GM23338 (cell line): ENCODE data around the gene ZNF549. TPM values are rescaled to one million over a fixed set of nuclear protein-coding genes. Genes with fewer than 3 reads are reported as not detected.
"Not testable (repeated sequence)": the region's sequence is repeated elsewhere in the genome, so short reads cannot be mapped to it uniquely, and the experiment has no call there.

ENCODE experiments used
- ATAC-seq: fragments of 200-7000 bp; cut with Tn5 transposase; 3 replicates; pipeline ENCODE4 v1.9.1; 2020
- DNase-seq: peaks from one replicate; pipeline ENCODE4 v3.0.0-alpha.2; 2015; ENCODE audit warnings: low spot score
- H2AFZ ChIP-seq: fragments of 200-600 bp; sonication (generic); 2 replicates; pipeline ENCODE4 v1.8.0; 2016; ENCODE audit warnings: antibody characterized with exemption, mild to moderate bottlenecking, moderate library complexity
- H3F3A ChIP-seq: fragments of 200-600 bp; sonication (generic); replicated peaks from 2 replicates; pipeline ENCODE4 v1.8.0; 2017; ENCODE audit warnings: antibody characterized with exemption, mixed run types, low read depth
- H3K27ac ChIP-seq: fragments of 200-600 bp; sonication (generic); 2 replicates; pipeline ENCODE4 v1.6.1; 2016; ENCODE audit warnings: low read depth
- H3K27me3 ChIP-seq: fragments of 200-600 bp; sonication (generic); 2 replicates; pipeline ENCODE4 v1.8.0; 2016; ENCODE audit warnings: mild to moderate bottlenecking, mixed run types, moderate library complexity; ENCODE audit not compliant: insufficient read depth
- H3K36me3 ChIP-seq: fragments of 200-600 bp; sonication (generic); 2 replicates; pipeline ENCODE4 v1.8.0; 2016; ENCODE audit warnings: mild to moderate bottlenecking; ENCODE audit not compliant: insufficient read depth
- H3K4me1 ChIP-seq: fragments of 200-600 bp; sonication (generic); 2 replicates; pipeline ENCODE4 v1.8.0; 2016; ENCODE audit warnings: mild to moderate bottlenecking, moderate library complexity; ENCODE audit not compliant: insufficient read depth
- H3K4me2 ChIP-seq: fragments of 200-600 bp; sonication (generic); 2 replicates; pipeline ENCODE4 v1.7.1; 2017; ENCODE audit warnings: mixed run types
- H3K4me3 ChIP-seq: fragments of 200-600 bp; sonication (generic); 2 replicates; pipeline ENCODE4 v1.6.1; 2016; ENCODE audit warnings: mixed run types
- H3K79me2 ChIP-seq: fragments of 200-600 bp; sonication (generic); replicated peaks from 2 replicates; pipeline ENCODE4 v1.8.0; 2017; ENCODE audit warnings: mild to moderate bottlenecking; ENCODE audit not compliant: insufficient read depth
- H3K9me2 ChIP-seq: fragments of 200-600 bp; sonication (generic); 2 replicates; pipeline ENCODE4 v1.8.0; 2017; ENCODE audit not compliant: insufficient read depth
- H4K20me1 ChIP-seq: fragments of 200-600 bp; sonication (generic); replicated peaks from 2 replicates; pipeline ENCODE4 v1.8.0; 2017; ENCODE audit warnings: mild to moderate bottlenecking; ENCODE audit not compliant: insufficient read depth
- H3K27ac Mint-ChIP-seq: 2 replicates; pipeline ENCODE4 v1.8.0; 2020; ENCODE audit warnings: inconsistent platforms, mild to moderate bottlenecking, moderate library complexity, mixed read lengths
- H3K27me3 Mint-ChIP-seq: 3 replicates; pipeline ENCODE4 v1.8.0; 2022; ENCODE audit warnings: low read depth, mild to moderate bottlenecking, moderate library complexity, mixed read lengths, inconsistent platforms; ENCODE audit not compliant: insufficient read depth, poor library complexity
- H3K36me3 Mint-ChIP-seq: 3 replicates; pipeline ENCODE4 v1.8.0; 2021; ENCODE audit warnings: low read depth, mild to moderate bottlenecking, inconsistent platforms, moderate library complexity, mixed read lengths
- H3K4me1 Mint-ChIP-seq: 3 replicates; pipeline ENCODE4 v1.8.0; 2020; ENCODE audit warnings: mild to moderate bottlenecking, inconsistent platforms, mixed read lengths
- H3K4me3 Mint-ChIP-seq: 3 replicates; pipeline ENCODE4 v1.8.0; 2021; ENCODE audit warnings: moderate library complexity, mild to moderate bottlenecking, inconsistent platforms, mixed read lengths
- H3K9me3 Mint-ChIP-seq: 3 replicates; pipeline ENCODE4 v1.8.0; 2020; ENCODE audit warnings: moderate library complexity, mild to moderate bottlenecking, inconsistent platforms, mixed read lengths
- CREB1 ChIP-seq: fragments of 250-450 bp; sonication (Bioruptor Pico); IDR thresholded peaks from 2 replicates; pipeline ENCODE4 v1.5.0; 2020; ENCODE audit warnings: low read depth, mild to moderate bottlenecking, moderate library complexity
- EZH2phosphoT487 ChIP-seq: fragments of 200-600 bp; sonication (generic); IDR thresholded peaks from one replicate; pipeline ENCODE4 v1.8.1; 2018; ENCODE audit warnings: antibody characterized with exemption; ENCODE audit not compliant: unreplicated experiment
- NANOG ChIP-seq: IDR thresholded peaks from 2 replicates; pipeline ENCODE4 v1.6.1; 2016; ENCODE audit warnings: antibody characterized with exemption, borderline replicate concordance
- POLR2AphosphoS5 ChIP-seq: IDR thresholded peaks from 2 replicates; pipeline ENCODE4 v1.6.1; 2016; ENCODE audit warnings: antibody characterized with exemption, low read depth
- long read RNA-seq: library from polyadenylated mRNA; unstranded; transcript quantifications from one replicate; pipeline ENCODE4 v2.0.0, GENCODE V29; 2020; ENCODE audit not compliant: unreplicated experiment
- polyA plus RNA-seq: library from polyadenylated mRNA; unstranded; fragments of >200 nt; fragmentation: Nextera tagmentation; extraction: Ambion mirVana; gene quantifications from 2 replicates; pipeline ENCODE4 v1.2.1, GENCODE V29; 2016
- total RNA-seq: library from RNA; depleted of rRNA; stranded (reverse); fragments of >200 nt; shearing (Covaris generic); gene quantifications from 2 replicates; pipeline ENCODE4 v1.2.3, GENCODE V29; 2014; rRNA removed
- TF ChIP-seq, protein P1 (sequence below): IDR thresholded peaks from 2 replicates; pipeline ENCODE4 v1.6.1; 2016; ENCODE audit warnings: antibody characterized with exemption

Gene ZNF549
- total RNA-seq: 10.2 and 11.6 TPM in 2 replicates
- polyA plus RNA-seq: 3.5 and 4.3 TPM in 2 replicates
- long read RNA-seq, full-length matches to known transcripts: 2 of 3 reads
- long read RNA-seq, partial matches to known transcripts: 0 of 3 reads
- long read RNA-seq, other reads (novel, unspliced or antisense): 1 of 3 reads

DNA sequence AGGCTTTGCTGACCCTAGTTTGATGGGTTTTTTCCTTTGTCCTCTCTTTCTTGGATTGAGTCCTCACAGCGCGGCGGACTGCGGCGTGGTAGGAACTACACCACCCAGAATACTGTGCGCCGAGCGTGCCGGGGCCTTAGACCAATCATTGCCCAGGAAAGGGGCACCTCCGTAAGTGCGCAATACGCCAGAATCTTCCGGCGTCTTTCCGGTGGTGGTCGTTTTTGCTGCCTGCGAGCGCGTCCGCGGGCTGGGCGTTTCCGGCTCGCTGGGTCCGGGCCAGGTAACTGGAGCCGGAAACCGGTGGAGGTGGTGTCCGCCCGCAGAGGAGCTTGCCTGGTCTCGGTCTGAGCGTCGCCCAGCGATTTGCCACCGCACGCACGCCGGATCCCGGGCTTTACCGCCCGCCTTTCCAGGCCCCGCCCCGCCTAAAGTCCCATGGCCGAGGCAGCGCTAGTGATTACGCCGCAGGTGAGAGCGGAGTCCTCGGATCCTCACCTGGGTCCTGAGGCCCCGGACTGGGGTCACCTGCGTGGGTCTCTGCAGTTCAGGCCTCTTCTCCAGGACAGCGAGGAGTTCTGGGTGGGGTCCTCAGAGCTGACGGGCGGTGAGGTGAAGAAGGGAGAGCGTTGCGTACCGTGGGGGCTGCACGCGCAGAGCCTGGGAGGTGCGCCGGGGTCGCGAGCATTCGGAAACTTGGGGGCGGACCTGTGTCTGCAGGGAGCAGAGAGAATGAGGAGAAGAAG lies at the start of gene ZNF549:
Gene ZNF549, plus strand, starts transcription at position 221 of the 746 bp plus-strand sequence. Its CDS starts 218 bp downstream, at position 439.
- Histone ChIP-seq H3F3A (peaks cover 8% of the 10 kb centered on the region; the same call in 1 of the 2 replicates), H3K27ac (peak within 1 kb of the TSS; percentile 96), H3K4me3 (peak within 1 kb of the TSS; percentile 96), H2AFZ (peak within 1 kb of the TSS; percentile 98), H4K20me1 (no peaks in the 10 kb centered on the region; the same call in 1 of the 2 replicates), H3K9me2 (peaks cover 5% of the 10 kb centered on the region; the same call in 1 of the 2 replicates), H3K36me3 (no peaks in the 10 kb centered on the region), H3K4me1 (peaks cover 9% of the 10 kb centered on the region), H3K27me3 (no peaks in the 10 kb centered on the region), H3K79me2 (peaks cover 44% of the 10 kb centered on the region), H3K4me2 (peak within 1 kb of the TSS; percentile 99)
- DNase-seq (peak; percentile 99), ATAC-seq (peak; percentile 98)
- H3K9me3 Mint-ChIP-seq: no peaks in the 10 kb centered on the region; the same call in 1 of the 3 replicates
- H3K36me3 Mint-ChIP-seq: peaks cover 22% of the 10 kb centered on the region
- no peak for TF ChIP-seq EZH2phosphoT487
- peak; percentile 75 for TF ChIP-seq POLR2AphosphoS5
- TF ChIP-seq, protein P1, sequence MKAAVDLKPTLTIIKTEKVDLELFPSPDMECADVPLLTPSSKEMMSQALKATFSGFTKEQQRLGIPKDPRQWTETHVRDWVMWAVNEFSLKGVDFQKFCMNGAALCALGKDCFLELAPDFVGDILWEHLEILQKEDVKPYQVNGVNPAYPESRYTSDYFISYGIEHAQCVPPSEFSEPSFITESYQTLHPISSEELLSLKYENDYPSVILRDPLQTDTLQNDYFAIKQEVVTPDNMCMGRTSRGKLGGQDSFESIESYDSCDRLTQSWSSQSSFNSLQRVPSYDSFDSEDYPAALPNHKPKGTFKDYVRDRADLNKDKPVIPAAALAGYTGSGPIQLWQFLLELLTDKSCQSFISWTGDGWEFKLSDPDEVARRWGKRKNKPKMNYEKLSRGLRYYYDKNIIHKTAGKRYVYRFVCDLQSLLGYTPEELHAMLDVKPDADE: peak; percentile 93
- peak; percentile 86 for TF ChIP-seq CREB1
- no peak for TF ChIP-seq NANOG
- H3K27me3 Mint-ChIP-seq: peaks cover 10% of the 10 kb centered on the region
- peaks cover 6% of the 10 kb centered on the region for H3K4me1 Mint-ChIP-seq
- H3K4me3 Mint-ChIP-seq: peak within 1 kb of the TSS; percentile 93
- peak within 1 kb of the TSS; percentile 92 for H3K27ac Mint-ChIP-seq

DNA sequence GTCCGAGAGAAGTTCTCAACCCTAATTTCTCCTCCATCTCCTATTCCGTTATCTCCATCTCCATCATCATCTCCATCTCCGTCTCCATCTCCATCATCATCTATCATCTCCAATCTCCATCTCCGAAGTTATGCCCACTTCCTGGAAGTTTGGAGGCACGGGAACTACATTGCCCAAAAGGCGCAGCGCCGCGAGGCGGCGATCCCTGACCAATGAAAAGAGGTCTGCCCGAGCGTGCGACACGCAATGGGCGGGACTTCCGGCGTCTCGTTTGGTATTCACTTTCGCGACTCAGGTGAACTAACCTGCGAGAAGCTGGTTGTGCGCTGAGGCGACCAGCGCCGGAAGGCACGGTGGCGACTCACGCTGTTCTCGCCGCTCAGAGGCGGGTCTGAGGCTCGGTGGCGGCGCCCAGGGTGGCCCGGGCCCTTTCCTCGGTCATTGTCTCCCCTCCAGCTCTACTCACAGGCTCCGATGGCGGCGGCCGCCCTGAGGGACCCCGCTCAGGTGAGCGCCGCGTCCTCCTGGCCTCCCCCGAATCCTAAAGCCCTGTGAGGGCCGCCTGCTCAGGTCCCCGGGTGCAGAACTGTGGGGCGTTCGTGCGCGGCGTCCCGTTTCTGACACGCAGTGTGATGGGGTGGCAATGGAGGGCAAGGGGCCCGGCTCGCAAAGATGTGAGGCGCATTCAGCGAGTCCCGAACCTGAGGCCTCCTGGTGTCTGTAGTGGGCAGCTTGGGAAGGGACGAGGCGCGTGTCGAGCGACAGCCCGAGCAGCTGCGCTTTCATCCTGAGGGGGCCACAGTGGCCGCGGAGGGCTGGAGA lies 39.5 kb upstream of the ZNF549 start, which contains the start of gene ZNF419:
Gene ZNF419, plus strand, starts transcription at position 274 of the 822 bp plus-strand sequence. Its CDS starts 201 bp downstream, at position 475.
- H3K27me3 Mint-ChIP-seq, H3K4me1 Mint-ChIP-seq, H3K27me3 ChIP-seq, H3F3A ChIP-seq, H3K36me3 ChIP-seq, H3K9me2 ChIP-seq, H4K20me1 ChIP-seq, H3K4me1 ChIP-seq, H3K79me2 ChIP-seq: not testable (repeated sequence)
- peak within 1 kb of the TSS; percentile 80 for H3K4me3 Mint-ChIP-seq
- Histone ChIP-seq H3K4me3 (peak within 1 kb of the TSS; percentile 88), H3K4me2 (peak within 1 kb of the TSS; percentile 80), H3K27ac (peak within 1 kb of the TSS; percentile 68; the same call in 1 of the 2 replicates), H2AFZ (peak within 1 kb of the TSS; percentile 95)
- H3K27ac Mint-ChIP-seq: peak within 1 kb of the TSS; percentile 20; the same call in 1 of the 2 replicates
- ATAC-seq (peak; percentile 97), DNase-seq (peak; percentile 98)
- H3K36me3 Mint-ChIP-seq: peaks cover 31% of the 10 kb centered on the region
- peaks cover 14% of the 10 kb centered on the region for H3K9me3 Mint-ChIP-seq
- TF ChIP-seq POLR2AphosphoS5: peak; percentile 93
- TF ChIP-seq CREB1: peak; percentile 86
- TF ChIP-seq, protein P1: peak; percentile 94

DNA sequence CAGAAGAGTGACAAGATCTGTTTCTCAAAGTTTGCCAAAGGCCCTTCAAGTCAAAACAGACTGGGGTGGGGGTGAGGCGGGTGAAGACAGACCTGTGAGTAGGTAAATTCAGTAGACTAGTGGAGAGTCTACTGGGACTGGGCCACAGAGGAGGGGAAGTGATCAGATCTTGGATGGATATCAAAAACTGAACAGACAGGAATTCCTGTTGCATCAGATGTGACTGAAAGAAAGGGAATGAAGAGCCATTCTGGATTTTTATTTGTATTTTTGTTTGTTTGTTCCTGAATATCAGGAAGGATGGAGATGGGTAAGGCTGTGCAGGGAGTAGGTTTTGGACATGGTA lies 38.9 kb upstream of the ZNF549 start:
- Mint-ChIP-seq H3K27ac (peak overlapping the region; percentile 20; the same call in 1 of the 2 replicates), H3K4me3 (peak overlapping the region; percentile 80), H3K36me3 (peaks cover 37% of the 10 kb centered on the region), H3K9me3 (peaks cover 14% of the 10 kb centered on the region)
- not testable (repeated sequence) for ATAC-seq, H3K27me3 ChIP-seq, H3K36me3 ChIP-seq, H3F3A ChIP-seq, DNase-seq, H3K4me1 ChIP-seq, H3K27ac ChIP-seq, H3K9me2 ChIP-seq, H3K4me1 Mint-ChIP-seq, H2AFZ ChIP-seq, H3K27me3 Mint-ChIP-seq, H3K79me2 ChIP-seq, H4K20me1 ChIP-seq
- Histone ChIP-seq H3K4me3 (peak overlapping the region; percentile 54; the same call in 1 of the 2 replicates), H3K4me2 (peak overlapping the region; percentile 80)

DNA sequence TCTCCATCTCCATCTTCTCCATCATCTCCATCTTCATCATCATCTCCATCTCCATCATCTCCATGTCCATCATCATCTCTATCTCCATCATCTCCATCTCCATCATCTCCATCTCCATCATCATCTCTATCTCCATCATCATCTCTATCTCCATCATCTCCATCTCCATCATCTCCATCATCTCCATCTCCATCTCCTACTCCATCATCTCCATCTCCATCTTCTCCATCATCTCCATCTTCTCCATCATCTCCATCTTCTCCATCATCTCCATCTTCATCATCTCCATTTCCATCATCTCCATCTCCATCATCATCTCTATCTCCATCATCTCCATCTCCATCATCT lies 27.9 kb upstream of the ZNF549 start:
- H3K9me3 Mint-ChIP-seq, H3K4me1 Mint-ChIP-seq, H4K20me1 ChIP-seq, H3K9me2 ChIP-seq, H3K27me3 Mint-ChIP-seq, H3F3A ChIP-seq, H3K4me3 ChIP-seq, H3K27ac Mint-ChIP-seq, H3K27me3 ChIP-seq, ATAC-seq, H3K36me3 ChIP-seq, H3K4me1 ChIP-seq, H3K27ac ChIP-seq, DNase-seq, H3K4me2 ChIP-seq, H2AFZ ChIP-seq: not testable (repeated sequence)
- H3K4me3 Mint-ChIP-seq: peak overlapping the region; percentile 82
- peaks cover 36% of the 10 kb centered on the region for H3K36me3 Mint-ChIP-seq
- peaks cover 28% of the 10 kb centered on the region for H3K79me2 ChIP-seq
